Endothelial cell of umbilical vein (primary cell): Measurements from ENCODE around the gene CDX2.

ENCODE experiments used
- CTCF ChIP-seq, 2 donors: IDR thresholded peaks; 1 replicate in 1 of 2; 2 replicates in 1 of 2; pipeline ENCODE4 v1.5.1; 2011; ENCODE audit warnings: low read length in 2 of 2, mild to moderate bottlenecking in 2 of 2, moderate library complexity in 2 of 2, control low read depth in 1 of 2, inconsistent platforms in 1 of 2, low read depth in 1 of 2; ENCODE audit not compliant: insufficient read depth in 1 of 2; ENCODE audit errors: extremely low read depth in 1 of 2
- EZH2 ChIP-seq: IDR thresholded peaks from 2 replicates; pipeline ENCODE4 v1.6.1; 2012; ENCODE audit warnings: borderline replicate concordance, low read depth, mild to moderate bottlenecking, moderate library complexity, low read length, inconsistent platforms; ENCODE audit not compliant: severe bottlenecking
- MYC ChIP-seq: IDR thresholded peaks from one replicate; pipeline ENCODE4 v1.6.1; 2011; ENCODE audit warnings: mild to moderate bottlenecking, low read depth, low read length
- POLR2A ChIP-seq: IDR thresholded peaks from 2 replicates; pipeline ENCODE4 v1.6.1; 2012; ENCODE audit warnings: low read depth, mild to moderate bottlenecking, control low read depth, low read length

GRCh38 chr13:27967203-27967735, 1.8 kb downstream of the CDX2 start:
- TF ChIP-seq POLR2A, result no peak
- no peak for TF ChIP-seq CTCF (IDR thresholded peaks at IDR 0.05; ENCODE audit: extremely low read depth in 1 of 2, insufficient read depth in 1 of 2, low read depth in 1 of 2, low read length in 2 of 2)
- TF ChIP-seq MYC, result no peak
- TF ChIP-seq EZH2, result peak; percentile 16
